GM19372 (cell line): ENCODE results near the gene EIF3CL.
"Not testable (repeated sequence)": the region's sequence is repeated elsewhere in the genome, so short reads cannot be mapped to it uniquely, and the experiment has no call there.

Source experiments
- ATAC-seq: cut with Tn5 transposase; IDR thresholded peaks from one replicate; pipeline ENCODE4 v1.9.1; 2021; ENCODE audit warnings: mild to moderate bottlenecking, low read depth, moderate library complexity; ENCODE audit not compliant: unreplicated experiment

EIF3CL gene

DNA sequence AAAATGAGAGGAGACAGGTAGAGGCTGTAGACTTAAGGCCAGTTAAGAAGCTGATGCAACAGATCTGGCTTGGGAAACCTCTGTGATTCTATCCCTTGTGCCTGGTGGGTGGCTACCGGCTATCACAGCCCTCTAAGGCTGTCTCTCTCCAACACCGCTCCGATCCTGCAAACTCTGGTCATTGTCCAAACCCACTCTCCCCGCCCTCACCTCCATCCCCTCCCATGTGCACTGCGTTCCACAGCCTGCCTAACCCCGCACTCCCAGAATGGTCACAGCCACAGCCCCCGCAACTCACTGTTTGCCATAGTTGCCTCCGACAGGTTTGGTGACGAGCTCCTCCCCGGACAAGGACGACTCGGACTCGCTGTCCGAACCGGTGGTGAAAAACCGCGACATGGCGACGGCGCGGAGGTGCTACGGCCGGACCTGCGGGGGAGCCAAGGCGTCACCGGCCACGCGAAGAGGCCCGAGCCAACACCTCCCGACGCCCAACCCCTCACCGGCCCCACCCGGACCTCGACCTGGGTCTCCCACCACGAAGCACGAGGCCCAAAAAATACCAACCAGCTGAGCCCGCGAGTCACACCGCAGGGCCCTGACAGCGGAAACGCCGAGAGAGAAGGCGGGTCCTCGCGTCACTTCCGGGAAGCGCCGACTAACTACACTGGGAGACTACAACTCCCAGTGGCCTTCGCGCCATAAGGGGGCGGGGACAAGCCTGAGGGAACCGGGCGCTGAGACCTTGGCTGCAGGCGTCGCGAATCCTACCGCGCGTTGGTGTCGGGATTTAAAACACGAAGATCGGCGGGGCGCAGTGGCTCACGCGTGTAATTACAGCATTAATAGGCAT lies at the start of gene EIF3CL:
Gene EIF3CL, minus strand, starts transcription at position 622 of the 853 bp plus-strand sequence. Its CDS starts 223 bp downstream, at position 399.
- peak; percentile 99 for ATAC-seq

GRCh38 chr16:28447081-28447480 lies 43.4 kb upstream of the EIF3CL start:
- not testable (repeated sequence) for ATAC-seq

GRCh38 chr16:28446388-28446787 lies 42.7 kb upstream of the EIF3CL start:
- ATAC-seq, result not testable (repeated sequence)

GRCh38 chr16:28443943-28444342 lies 40.3 kb upstream of the EIF3CL start:
- ATAC-seq, result not testable (repeated sequence)

GRCh38 chr16:28438899-28439298 lies 35.3 kb upstream of the EIF3CL start:
- ATAC-seq, result not testable (repeated sequence)

- not testable (repeated sequence) for ATAC-seq
These were observed 31.7 kb upstream of the EIF3CL start for GRCh38 chr16:28435340-28435739.

DNA sequence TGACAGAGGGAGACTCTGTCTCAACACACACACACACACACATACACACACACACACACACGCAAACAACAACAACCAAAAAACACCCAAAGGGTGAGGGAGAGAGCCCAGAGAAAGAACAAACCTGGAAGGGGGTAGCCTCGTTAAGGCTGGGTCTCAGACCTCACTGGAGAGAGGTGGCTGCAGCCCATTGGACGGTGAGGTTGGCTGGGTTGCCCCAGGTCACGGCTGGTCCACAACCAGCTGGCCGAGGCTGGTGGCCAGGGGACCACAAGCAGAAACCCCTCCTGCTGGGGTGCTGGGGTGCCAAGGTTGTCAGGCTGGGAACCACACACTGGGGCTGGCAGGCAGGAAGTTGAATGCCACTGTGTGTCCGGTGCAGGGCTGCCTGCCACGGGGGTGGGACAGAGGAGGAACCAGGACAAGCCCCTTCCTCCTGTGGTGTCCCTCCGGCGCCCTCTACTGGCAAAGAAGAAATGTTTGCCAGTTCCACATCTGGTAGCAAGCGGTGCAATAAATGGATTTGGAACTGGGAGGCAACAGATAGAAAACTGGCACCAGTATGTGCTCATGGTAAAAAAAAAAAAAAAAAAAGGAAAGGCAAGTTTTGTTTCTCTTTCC lies 22.5 kb upstream of the EIF3CL start:
- ATAC-seq, result peak; percentile 74

DNA sequence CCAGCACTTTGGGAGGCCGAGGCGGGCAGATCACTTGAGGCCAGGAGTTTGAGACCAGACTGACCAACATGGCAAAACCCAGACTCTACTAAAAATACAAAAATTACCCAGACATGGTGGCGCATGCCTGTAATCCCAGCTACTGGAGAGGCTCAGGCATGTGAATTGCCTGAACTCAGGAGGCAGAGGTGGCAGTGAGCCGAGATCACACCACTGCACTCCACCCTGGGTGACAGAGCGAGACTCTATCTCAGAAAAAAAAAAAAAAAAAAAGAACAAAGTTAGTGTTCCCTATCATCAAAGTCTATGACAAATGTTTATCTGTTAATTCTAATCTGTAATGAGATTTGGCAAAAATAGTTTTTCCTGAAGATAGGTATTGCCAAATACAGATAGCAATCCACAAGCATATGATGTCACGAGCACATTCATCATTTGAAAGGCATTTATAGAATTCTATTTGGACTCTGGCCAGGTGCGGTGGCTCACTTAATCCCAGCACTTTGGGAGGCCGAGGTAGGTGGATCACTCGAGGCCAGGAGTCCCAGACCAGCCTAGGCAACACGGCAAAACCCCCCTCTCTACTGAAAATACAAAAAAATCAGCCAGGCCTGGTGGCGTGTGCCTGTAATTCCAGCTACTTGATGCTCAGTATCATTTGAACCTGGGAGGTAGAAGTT lies 17.6 kb upstream of the EIF3CL start:
- not testable (repeated sequence) for ATAC-seq

DNA sequence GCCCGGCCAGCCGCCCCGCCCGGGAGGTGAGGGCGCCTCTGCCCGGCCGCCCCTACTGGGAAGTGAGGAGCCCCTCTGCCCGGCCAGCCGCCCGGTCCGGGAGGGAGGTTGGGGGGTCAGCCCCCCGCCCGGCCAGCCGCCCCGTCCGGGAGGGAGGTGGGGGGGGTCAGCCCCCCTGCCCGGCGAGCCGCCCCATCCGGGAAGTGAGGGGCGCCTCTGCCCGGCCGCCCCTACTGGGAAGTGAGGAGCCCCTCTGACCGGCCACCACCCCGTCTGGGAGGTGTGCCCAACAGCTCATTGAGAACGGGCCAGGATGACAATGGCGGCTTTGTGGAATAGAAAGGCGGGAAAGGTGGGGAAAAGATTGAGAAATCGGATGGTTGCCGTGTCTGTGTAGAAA lies 13.4 kb upstream of the EIF3CL start:
- not testable (repeated sequence) for ATAC-seq

- ATAC-seq, result not testable (repeated sequence)
These were observed 10.9 kb upstream of the EIF3CL start for GRCh38 chr16:28414530-28414929.

DNA sequence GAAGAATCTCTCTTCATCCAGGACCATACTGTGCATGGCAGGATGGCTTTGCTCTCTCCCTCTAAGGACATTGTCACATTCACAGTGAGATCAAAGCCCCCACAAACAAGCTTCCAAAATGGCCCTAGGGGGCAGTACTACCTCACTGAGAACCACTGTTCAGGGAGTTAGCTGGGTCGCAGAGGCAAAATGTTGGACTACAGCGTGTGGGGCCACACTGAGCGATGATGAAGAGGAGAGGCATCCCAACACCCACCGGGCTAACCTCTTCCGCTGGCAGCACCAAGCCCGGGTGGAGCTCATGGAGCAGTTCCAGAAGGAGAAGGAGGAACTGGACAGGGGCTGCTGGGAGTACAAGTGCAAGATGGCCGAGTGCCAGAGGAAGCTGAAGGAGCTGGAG lies 9.9 kb upstream of the EIF3CL start:
- not testable (repeated sequence) for ATAC-seq

- not testable (repeated sequence) for ATAC-seq
These were observed 11.6 kb downstream of the EIF3CL start for GRCh38 chr16:28392054-28392453.

DNA sequence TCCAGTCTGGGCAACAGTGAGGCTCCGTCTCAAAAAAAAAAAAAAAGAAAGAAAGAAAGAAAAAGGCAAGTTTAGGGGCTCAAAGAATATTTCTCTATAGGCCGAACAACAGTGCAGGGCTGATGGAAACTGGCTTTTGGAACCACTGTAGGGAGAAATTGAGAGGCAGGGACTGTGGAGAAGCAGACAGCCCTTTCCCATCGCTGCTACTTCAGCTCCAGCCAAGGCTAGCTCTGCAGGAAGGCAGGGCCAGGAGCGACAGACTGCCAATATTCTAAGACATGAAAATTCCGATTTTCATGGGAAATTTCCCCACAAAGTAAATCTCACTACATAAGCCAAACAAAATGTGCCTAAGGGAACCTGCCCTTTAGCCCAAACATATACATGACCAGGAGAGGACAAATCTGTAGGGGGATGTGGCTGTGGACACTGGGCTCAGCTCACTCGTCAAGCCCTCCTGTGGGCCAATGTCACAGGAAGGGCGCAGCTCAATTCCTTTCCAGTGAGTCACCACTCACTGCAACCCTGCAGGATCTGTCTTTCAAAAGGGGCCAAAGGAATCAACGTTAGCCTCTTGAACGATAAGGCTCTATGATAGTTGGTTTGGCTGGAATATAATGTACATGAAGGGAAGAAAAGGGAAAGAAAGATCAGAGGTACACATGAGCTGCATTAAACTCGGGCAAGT lies 21.3 kb downstream of the EIF3CL start:
- ATAC-seq, result not testable (repeated sequence)

- ATAC-seq, result not testable (repeated sequence)
These were observed 25.8 kb downstream of the EIF3CL start for GRCh38 chr16:28377822-28378221.

GRCh38 chr16:28377108-28377625 lies 26.5 kb downstream of the EIF3CL start:
- not testable (repeated sequence) for ATAC-seq

DNA sequence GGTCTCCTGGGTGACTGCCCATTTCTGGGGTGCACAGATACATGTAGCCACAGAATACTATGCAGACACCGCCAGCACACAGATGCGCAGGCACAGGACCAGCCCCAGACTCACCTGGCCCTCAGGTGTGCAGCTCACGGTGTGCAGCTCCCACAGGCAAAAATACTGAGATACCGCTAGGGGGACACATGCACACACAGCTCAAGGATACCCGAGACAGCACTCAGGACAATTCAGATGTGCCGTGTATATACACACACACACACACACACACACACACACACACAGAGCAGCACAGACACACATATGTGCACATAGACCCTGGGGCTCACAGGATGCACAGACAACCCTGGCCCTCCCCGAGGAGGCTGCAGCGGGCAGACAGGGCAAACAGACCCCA lies 28.5 kb downstream of the EIF3CL start:
- not testable (repeated sequence) for ATAC-seq

GRCh38 chr16:28374281-28374680 lies 29.4 kb downstream of the EIF3CL start:
- not testable (repeated sequence) for ATAC-seq

GRCh38 chr16:28367926-28368325 lies 35.7 kb downstream of the EIF3CL start:
- not testable (repeated sequence) for ATAC-seq

- ATAC-seq, result peak; percentile 93
These were observed 39.1 kb downstream of the EIF3CL start for GRCh38 chr16:28364268-28365173.
